ENCODE results near the gene KCNH5. TPM values are rescaled to one million over a fixed set of nuclear protein-coding genes. Genes with fewer than 3 reads are reported as not detected.

KCNH5 gene
- total RNA-seq, 4 donors from 2014 or later = not detected

- no peak for DNase-seq
- no peak overlapping the region for H3K4me3 ChIP-seq
- H3K36me3 ChIP-seq = no peaks in the 10 kb centered on the region
- no peak overlapping the region for H3K27ac ChIP-seq
- no peaks in the 10 kb centered on the region for H3K4me1 ChIP-seq
- no peaks in the 10 kb centered on the region for H3K9me3 ChIP-seq
- no peaks in the 10 kb centered on the region for H3K27me3 ChIP-seq
- TF ChIP-seq POLR2A (IDR thresholded peaks at IDR 0.05) (no peak), CTCF (IDR thresholded peaks at IDR 0.05) (no peak)
Observed at GRCh38 chr14:62654641-62655040, 390.6 kb downstream of the KCNH5 start.

Other genes starting within 250 kb of the KCNH5 start
- 10 to 100 TPM in 1 of 4 donors, 1 to 10 TPM in 3; 3.0 to 43.7 (median 4.7) TPM for gene RHOJ, start 159.0 kb upstream of the KCNH5 start, total RNA-seq